ENCODE data around the gene DDR1.
A peak's percentile ranks its signal among the peaks of the same experiment; 100 is the strongest.

DDR1 gene

DNA sequence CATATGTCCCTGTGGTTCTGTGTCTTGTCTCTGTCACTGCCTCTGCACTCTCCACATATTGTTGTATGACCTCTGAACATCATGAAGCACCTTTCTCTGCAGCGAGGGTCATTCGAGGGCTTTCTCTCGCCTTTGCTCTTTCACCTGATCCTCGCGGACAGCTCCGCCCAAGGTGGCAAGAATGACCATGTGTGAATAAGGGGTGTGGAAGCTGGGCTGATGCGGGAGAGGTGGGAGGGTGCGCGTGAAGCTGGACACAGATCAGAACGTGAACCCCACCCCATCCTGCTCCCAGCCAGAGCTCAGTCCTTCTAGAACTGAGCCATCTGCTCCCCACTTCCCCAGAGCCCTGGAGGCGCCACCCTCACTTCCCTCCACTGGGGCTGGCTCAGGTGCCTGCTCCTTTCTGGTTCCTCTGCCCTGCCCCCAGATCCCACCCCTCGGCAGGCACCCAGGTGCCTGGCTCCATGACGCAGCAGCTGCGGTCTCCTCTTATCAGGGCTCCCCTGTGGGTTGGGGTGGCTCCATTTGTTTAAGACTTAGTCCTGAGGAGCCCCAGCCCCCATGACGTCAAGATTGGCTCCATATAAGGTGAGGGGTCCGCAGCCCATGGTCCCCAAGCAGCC, 56.2 kb downstream of the DDR1 start, which contains the start of gene MUCL3:
TSS of gene MUCL3 (plus strand) at position 613 of the 626 bp plus-strand sequence. CDS start 27 bp downstream, outside the sequence.
- no peak for DNase-seq (ENCODE audit: insufficient read length, low spot score)
- TF ChIP-seq, protein P1, sequence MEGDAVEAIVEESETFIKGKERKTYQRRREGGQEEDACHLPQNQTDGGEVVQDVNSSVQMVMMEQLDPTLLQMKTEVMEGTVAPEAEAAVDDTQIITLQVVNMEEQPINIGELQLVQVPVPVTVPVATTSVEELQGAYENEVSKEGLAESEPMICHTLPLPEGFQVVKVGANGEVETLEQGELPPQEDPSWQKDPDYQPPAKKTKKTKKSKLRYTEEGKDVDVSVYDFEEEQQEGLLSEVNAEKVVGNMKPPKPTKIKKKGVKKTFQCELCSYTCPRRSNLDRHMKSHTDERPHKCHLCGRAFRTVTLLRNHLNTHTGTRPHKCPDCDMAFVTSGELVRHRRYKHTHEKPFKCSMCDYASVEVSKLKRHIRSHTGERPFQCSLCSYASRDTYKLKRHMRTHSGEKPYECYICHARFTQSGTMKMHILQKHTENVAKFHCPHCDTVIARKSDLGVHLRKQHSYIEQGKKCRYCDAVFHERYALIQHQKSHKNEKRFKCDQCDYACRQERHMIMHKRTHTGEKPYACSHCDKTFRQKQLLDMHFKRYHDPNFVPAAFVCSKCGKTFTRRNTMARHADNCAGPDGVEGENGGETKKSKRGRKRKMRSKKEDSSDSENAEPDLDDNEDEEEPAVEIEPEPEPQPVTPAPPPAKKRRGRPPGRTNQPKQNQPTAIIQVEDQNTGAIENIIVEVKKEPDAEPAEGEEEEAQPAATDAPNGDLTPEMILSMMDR (IDR thresholded peaks at IDR 0.05; ENCODE audit: insufficient read depth, missing control alignments) = no peak
- FAIRE-seq = no peak

DNA sequence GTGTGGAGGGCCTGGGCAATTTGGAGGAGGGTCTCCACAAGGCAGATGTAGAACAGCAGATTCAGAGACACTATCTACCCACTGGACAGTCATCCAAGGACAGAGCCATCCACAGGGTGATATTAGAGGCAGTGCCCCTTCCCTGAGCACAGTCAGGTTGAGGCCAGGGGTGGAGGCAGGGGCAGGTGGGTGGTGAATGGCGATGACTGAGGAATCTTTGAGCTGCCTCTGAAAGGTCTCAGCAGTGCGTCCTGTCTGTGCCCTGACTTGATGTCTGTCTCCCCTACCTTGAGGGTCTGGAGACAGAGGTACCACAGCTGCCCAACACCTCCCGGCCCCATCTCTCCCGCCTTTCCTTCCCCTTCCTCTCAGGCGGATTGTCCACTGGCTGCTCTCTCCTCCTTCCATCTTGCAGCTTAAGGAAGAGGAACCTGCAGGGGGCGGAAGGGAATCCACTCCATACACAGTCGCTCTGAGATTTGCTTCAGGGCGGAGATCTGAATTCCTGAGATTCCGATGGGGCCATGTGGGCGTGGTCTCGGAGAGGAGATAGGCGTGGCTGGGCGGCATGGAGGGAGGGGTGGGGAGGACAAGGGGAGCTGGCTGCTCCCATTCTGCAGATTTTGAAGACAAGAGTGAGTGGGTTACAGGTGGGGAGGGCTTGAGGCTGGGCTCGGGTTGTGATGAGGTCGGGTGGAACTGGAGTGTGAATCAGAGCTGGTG, 58.2 kb downstream of the DDR1 start:
- no peak for DNase-seq (ENCODE audit: insufficient read length, low spot score)
- TF ChIP-seq, protein P1 (IDR thresholded peaks at IDR 0.05; ENCODE audit: insufficient read depth, missing control alignments) = peak; percentile 47
- no peak for FAIRE-seq

DNA sequence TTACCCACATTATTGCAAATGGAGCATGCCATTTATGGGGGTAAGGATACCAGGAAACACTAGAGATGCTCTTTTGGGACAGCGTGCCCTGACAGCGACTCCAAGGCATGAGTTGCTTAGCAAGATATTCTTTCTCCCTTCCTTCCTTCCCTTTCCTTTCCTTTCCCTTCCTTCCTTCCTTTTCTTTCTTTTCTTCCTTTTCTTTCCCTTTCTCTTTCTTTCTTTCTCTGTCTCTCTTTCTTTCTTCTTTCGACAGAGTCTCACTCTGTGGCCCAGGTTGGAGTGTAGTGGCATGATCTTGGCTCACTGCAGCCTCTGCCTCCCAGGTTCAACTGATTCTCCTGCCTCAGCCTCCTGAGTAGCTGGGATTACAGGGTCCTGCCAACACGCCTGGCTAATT, 59.7 kb downstream of the DDR1 start:
- FAIRE-seq (no peak), DNase-seq (ENCODE audit: insufficient read length, low spot score) (no peak)
- TF ChIP-seq, protein P1 (IDR thresholded peaks at IDR 0.05; ENCODE audit: insufficient read depth, missing control alignments) = no peak

DNA sequence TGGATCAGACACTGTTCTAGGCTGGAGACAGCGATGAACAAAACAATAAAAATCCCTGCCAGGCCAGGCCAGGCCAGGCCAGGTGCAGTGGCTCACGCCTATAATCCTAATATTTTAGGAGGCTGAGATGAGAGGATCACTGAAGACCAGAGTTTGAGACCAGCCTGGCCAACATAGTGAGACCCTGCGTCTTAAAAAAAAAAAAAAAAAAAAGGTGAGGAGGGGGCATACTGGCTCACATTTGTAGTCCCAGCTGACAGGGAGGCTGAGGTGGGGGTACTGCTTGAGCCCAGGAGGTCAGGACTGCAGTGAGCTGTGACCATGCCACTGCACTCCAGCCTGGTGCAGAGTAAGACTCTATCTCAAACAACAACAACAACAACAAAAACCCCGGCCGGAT, 61.0 kb downstream of the DDR1 start:
- TF ChIP-seq, protein P1 (IDR thresholded peaks at IDR 0.05; ENCODE audit: insufficient read depth, missing control alignments) = no peak
- FAIRE-seq = no peak
- DNase-seq (ENCODE audit: insufficient read length, low spot score) = no peak

DNA sequence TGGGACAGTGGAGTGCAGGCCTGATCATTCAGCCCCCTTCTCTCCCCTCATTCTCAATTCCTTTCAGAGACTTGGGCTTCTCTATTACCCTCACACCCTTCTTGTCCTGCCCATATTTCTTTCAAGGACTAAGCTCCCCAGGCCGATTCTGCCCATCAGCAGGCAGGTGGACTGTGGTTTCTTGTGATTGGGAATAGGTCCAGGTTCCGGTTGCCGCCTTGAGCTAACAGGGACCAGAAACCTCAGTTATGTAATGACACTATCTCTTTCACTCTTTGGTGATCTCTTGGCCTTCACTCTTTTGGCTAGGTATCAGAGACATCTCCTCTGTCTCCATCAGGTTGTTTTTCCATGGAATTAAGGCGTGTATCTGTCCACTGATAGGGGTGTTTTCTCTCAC, 62.9 kb downstream of the DDR1 start:
- TF ChIP-seq, protein P1 (IDR thresholded peaks at IDR 0.05; ENCODE audit: insufficient read depth, missing control alignments) = no peak
- no peak for DNase-seq (ENCODE audit: insufficient read length, low spot score)
- no peak for FAIRE-seq

DNA sequence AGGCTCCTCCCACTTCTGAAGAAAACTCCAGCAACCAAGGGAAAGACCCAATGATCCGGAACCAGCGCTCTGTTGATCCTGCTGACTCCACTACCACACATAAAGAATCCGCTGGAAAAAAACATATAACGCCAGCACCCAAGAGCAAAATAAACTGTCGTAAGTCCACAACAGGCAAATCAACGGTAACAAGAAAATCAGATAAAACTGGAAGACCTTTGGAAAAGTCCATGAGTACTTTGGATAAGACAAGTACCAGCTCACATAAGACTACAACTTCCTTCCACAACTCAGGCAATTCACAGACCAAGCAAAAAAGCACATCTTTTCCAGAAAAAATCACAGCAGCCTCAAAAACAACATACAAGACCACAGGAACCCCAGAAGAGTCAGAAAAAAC, 64.5 kb downstream of the DDR1 start:
- FAIRE-seq (no peak), DNase-seq (ENCODE audit: insufficient read length, low spot score) (no peak)
- TF ChIP-seq, protein P1 (IDR thresholded peaks at IDR 0.05; ENCODE audit: insufficient read depth, missing control alignments) = no peak

Measured in D721Med (cell line).